NB4 (cell line): ENCODE results near the gene ARHGAP11B.
"Not testable (repeated sequence)": the region's sequence is repeated elsewhere in the genome, so short reads cannot be mapped to it uniquely, and the experiment has no call there.

Source experiments
- POLR2A ChIP-seq: IDR thresholded peaks from 2 replicates; pipeline ENCODE4 v1.6.1; 2011; ENCODE audit warnings: mild to moderate bottlenecking; ENCODE audit not compliant: insufficient read length; ENCODE audit errors: extremely low read depth
- TF ChIP-seq, protein P1 (sequence below): IDR thresholded peaks from one replicate; pipeline ENCODE4 v1.5.1; 2012; ENCODE audit warnings: low read depth, low read length

DNA sequence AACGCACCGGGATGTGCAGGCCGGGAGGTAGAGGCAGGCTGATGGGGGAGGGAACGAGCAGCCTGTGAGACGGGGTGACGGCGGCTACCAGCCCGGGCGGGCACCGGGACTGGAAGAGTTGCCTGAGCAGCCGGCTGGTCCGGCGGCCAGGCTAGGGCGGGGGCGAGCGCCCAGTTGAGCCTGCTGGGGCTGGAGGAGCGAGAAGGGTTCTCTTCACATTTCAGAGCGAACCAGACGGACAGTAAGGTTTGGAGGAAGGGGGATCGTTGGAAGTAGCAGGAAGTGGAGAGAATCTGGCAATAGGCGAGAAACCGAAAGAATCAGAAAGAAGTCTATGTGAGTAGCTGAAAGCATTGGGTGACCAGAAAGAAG is 252 bp downstream of the ARHGAP11B start:
- TF ChIP-seq, protein P1, sequence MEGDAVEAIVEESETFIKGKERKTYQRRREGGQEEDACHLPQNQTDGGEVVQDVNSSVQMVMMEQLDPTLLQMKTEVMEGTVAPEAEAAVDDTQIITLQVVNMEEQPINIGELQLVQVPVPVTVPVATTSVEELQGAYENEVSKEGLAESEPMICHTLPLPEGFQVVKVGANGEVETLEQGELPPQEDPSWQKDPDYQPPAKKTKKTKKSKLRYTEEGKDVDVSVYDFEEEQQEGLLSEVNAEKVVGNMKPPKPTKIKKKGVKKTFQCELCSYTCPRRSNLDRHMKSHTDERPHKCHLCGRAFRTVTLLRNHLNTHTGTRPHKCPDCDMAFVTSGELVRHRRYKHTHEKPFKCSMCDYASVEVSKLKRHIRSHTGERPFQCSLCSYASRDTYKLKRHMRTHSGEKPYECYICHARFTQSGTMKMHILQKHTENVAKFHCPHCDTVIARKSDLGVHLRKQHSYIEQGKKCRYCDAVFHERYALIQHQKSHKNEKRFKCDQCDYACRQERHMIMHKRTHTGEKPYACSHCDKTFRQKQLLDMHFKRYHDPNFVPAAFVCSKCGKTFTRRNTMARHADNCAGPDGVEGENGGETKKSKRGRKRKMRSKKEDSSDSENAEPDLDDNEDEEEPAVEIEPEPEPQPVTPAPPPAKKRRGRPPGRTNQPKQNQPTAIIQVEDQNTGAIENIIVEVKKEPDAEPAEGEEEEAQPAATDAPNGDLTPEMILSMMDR: not testable (repeated sequence)
- not testable (repeated sequence) for TF ChIP-seq POLR2A
